ENCODE measurements around the gene CRYBB1.

CRYBB1 gene

DNA sequence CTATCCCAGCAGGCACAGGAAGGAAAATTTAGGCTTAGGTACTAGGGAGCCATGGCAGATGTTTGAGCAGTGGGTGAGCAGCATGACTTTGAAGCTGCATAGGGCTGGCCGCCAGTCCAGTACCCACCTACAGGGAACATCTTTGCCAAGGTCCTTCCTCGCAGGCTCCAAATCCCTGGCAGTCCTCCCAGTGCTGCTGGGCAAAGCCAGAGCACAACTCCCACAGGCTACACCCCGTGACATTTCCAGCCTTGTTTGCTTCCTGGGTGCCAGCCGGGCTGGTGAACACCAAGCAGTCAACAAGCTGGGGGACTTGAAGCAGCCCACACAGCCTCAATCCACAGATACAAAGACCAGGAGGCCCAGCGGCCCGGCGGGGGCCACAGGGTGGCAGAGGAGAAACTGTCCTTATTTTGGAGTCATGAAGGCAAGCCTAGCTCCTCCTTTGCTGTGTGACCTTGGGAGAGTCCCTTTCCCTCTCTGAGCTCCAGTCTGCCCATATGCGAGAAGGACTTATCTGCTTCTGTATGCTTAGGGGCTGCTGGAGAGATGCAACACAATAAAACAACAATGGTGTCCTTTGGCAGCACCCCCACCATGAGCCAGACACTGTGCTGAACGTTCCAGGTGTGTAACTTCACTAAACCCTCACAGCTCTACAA lies 55.9 kb downstream of the CRYBB1 start:
- Mint-ChIP-seq H3K9me3 (no peaks in the 10 kb centered on the region), H3K4me1 (peaks cover 14% of the 10 kb centered on the region), H3K4me3 (no peak overlapping the region), H3K27me3 (no peaks in the 10 kb centered on the region), H3K27ac (no peak overlapping the region), H3K36me3 (no peaks in the 10 kb centered on the region)

GRCh38 chr22:26559961-26560575 lies 57.8 kb downstream of the CRYBB1 start:
- Mint-ChIP-seq H3K27ac (no peak overlapping the region), H3K27me3 (no peaks in the 10 kb centered on the region), H3K9me3 (no peaks in the 10 kb centered on the region), H3K36me3 (no peaks in the 10 kb centered on the region), H3K4me1 (peaks cover 14% of the 10 kb centered on the region), H3K4me3 (no peak overlapping the region)

DNA sequence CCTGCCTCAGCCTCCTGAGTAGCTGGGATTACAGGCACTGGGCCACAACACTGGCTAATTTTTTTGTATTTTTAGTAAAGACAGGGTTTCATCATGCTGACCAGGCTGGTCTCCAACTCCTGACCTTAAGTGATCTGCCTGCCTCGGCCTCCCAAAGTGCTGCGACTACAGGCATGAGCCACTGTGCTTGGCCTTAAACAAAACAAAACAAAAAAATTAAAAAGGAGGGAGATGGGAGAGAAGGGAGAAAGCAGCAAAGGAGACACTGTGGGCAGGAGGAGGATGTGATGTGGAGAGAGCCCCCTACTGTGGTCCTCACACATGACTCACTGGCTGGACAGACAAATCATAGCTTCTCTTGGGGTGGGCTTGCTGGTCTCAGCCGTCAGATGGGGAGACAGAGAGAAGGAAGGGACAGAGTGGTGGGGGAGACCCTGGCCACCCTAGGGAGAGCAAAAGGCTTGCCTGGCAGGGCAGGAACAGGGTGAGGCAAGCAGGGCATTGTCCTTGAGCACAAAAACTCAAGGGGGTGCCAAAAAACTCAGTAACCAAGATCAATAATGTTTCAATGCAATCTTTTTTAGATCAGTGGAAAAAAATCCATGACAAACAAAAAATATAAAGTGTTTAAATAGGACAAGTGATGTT lies 59.5 kb downstream of the CRYBB1 start:
- Mint-ChIP-seq H3K27me3 (no peaks in the 10 kb centered on the region), H3K4me3 (no peak overlapping the region), H3K4me1 (peaks cover 4% of the 10 kb centered on the region), H3K9me3 (no peaks in the 10 kb centered on the region), H3K27ac (no peak overlapping the region), H3K36me3 (no peaks in the 10 kb centered on the region)

DNA sequence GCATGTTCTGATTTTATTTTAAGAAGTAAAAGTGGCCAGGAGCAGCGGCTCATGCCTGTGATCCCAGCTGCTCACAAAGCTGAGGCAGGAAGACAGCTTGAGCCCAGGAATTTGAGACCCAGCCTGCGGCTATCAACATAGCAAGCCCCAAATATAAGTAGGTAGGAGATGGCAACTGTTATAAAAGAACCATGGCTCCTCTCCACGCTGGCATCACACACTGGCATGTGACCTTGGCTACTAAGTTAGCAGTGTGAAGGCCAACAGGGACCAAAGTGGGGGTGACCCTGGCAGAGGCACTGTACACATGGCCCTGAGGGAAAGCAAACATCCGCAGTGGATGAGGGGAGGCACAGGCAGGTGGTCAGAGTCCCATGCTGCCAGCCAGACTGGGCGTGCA lies 60.9 kb downstream of the CRYBB1 start:
- Mint-ChIP-seq H3K4me3 (no peak overlapping the region), H3K4me1 (peaks cover 4% of the 10 kb centered on the region), H3K27me3 (no peaks in the 10 kb centered on the region), H3K27ac (no peak overlapping the region), H3K36me3 (no peaks in the 10 kb centered on the region), H3K9me3 (no peaks in the 10 kb centered on the region)

- Mint-ChIP-seq H3K27me3 (no peaks in the 10 kb centered on the region), H3K4me3 (no peak overlapping the region), H3K9me3 (no peaks in the 10 kb centered on the region), H3K27ac (no peak overlapping the region), H3K4me1 (peaks cover 4% of the 10 kb centered on the region), H3K36me3 (no peaks in the 10 kb centered on the region)
Observed at GRCh38 chr22:26555478-26555877, 62.3 kb downstream of the CRYBB1 start.

- Mint-ChIP-seq H3K36me3 (no peaks in the 10 kb centered on the region), H3K27me3 (no peaks in the 10 kb centered on the region), H3K27ac (no peak overlapping the region), H3K4me3 (no peak overlapping the region), H3K4me1 (peaks cover 4% of the 10 kb centered on the region), H3K9me3 (no peaks in the 10 kb centered on the region)
Observed at GRCh38 chr22:26554956-26555355, 62.9 kb downstream of the CRYBB1 start.

DNA sequence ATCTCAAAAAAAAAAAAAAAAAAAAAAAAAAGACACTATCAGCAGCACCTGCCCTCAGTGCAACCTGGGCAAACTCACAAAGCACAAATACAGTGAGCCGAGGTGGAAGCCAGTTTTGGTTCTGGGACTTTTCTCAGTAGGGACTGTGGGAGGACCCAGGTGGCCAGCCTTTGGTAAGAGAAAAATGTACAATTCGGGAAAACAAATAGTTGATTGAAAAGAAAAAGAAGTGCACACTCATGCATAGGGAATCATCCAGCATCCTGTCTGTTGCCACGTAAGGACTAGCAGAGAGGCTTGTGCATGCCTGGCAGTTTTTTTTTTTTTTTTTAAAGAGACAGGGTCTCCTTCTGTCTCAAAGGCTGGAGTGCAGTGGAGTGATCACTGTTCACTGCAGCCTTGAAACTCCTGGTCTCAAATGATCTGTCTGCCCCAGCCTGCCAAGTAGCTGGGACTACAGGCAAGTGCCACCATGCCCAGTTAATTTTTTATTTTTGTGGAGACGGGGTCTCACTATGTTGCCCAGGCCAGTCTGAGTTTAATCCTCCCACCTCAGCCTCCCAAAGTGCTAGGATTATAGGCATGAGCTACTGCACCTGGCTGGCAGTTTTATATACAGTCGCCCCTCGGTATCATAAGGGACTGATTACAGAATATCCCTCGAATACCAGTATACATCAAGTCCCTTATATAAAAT lies 64.6 kb downstream of the CRYBB1 start:
- Mint-ChIP-seq H3K27me3 (no peaks in the 10 kb centered on the region), H3K27ac (no peak overlapping the region), H3K36me3 (no peaks in the 10 kb centered on the region), H3K9me3 (no peaks in the 10 kb centered on the region), H3K4me1 (peaks cover under 1% of the 10 kb centered on the region), H3K4me3 (no peak overlapping the region)

DNA sequence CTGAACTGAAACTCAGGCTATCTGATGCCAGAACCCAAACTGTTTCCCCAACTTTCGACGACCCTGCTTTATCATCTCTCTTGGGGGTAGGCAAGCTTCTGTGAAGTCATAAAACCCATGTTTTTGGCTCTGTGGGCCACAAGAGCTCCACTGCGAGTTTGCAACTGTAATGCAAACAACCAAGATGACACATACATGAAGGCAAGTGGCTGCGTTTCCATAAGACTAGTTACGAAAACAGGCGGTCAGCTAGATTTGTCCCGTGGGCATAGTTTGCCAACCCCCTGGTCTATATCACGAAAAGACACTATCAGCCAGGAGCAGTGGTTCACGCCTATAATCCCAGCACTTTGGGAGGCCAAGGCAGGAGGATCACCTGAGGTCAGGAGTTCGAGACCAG lies 65.4 kb downstream of the CRYBB1 start:
- H3K9me3 Mint-ChIP-seq: no peaks in the 10 kb centered on the region
- no peaks in the 10 kb centered on the region for H3K36me3 Mint-ChIP-seq
- H3K27ac Mint-ChIP-seq: no peak overlapping the region
- no peak overlapping the region for H3K4me3 Mint-ChIP-seq
- H3K27me3 Mint-ChIP-seq: no peaks in the 10 kb centered on the region
- H3K4me1 Mint-ChIP-seq: peaks cover 6% of the 10 kb centered on the region

GRCh38 chr22:26551568-26551967 lies 66.3 kb downstream of the CRYBB1 start:
- no peaks in the 10 kb centered on the region for H3K9me3 Mint-ChIP-seq
- no peak overlapping the region for H3K27ac Mint-ChIP-seq
- H3K4me3 Mint-ChIP-seq: no peak overlapping the region
- H3K27me3 Mint-ChIP-seq: no peaks in the 10 kb centered on the region
- H3K4me1 Mint-ChIP-seq: peaks cover 13% of the 10 kb centered on the region
- peaks cover 1% of the 10 kb centered on the region for H3K36me3 Mint-ChIP-seq

GRCh38 chr22:26550498-26551033 lies 67.3 kb downstream of the CRYBB1 start:
- H3K4me3 Mint-ChIP-seq: no peak overlapping the region
- no peaks in the 10 kb centered on the region for H3K27me3 Mint-ChIP-seq
- H3K4me1 Mint-ChIP-seq: peaks cover 19% of the 10 kb centered on the region
- H3K36me3 Mint-ChIP-seq: peaks cover 4% of the 10 kb centered on the region
- H3K27ac Mint-ChIP-seq: no peak overlapping the region
- no peaks in the 10 kb centered on the region for H3K9me3 Mint-ChIP-seq

DNA sequence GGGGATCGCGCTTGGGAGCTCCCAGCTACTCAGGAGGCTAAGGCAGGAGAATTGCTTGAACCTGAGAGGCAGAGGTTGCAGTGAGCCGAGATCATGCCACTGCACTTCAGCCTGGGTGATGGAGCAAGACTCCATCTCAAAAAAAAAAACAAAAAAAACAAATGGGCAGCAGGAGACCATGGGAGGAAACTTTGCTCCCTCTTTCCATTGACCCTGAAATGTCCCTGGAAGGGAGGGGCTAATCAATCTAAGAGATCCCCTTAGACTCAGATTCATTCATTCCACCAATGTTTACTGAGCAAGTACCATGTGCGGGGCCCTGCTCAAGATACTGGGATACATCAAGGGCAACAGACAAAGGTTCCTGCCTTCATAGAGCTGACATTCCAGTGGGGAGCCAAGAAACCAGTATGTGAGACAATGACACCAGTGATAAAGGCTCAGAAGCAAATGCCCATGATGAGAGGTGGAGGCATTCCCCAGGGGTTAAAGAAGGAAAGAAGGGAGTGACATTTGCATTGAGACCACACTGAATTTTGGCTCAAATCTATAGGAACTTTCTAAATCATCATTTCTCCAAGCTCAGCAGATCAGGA lies 67.8 kb downstream of the CRYBB1 start:
- no peaks in the 10 kb centered on the region for H3K9me3 Mint-ChIP-seq
- H3K4me3 Mint-ChIP-seq: no peak overlapping the region
- no peaks in the 10 kb centered on the region for H3K27me3 Mint-ChIP-seq
- peaks cover 19% of the 10 kb centered on the region for H3K4me1 Mint-ChIP-seq
- H3K27ac Mint-ChIP-seq: no peak overlapping the region
- peaks cover 4% of the 10 kb centered on the region for H3K36me3 Mint-ChIP-seq

Data from activated naive CD4-positive, alpha-beta T cell treated with anti-CD3 and anti-CD28 coated beads, Interleukin-2, amount 50 U/mL, for 24 hours (primary cell).